ENCODE data around the gene CMTR2.

The CMTR2 gene

GRCh38 chr16:71250461-71251235, 38.6 kb downstream of the CMTR2 start:
- TF ChIP-seq, protein P1, sequence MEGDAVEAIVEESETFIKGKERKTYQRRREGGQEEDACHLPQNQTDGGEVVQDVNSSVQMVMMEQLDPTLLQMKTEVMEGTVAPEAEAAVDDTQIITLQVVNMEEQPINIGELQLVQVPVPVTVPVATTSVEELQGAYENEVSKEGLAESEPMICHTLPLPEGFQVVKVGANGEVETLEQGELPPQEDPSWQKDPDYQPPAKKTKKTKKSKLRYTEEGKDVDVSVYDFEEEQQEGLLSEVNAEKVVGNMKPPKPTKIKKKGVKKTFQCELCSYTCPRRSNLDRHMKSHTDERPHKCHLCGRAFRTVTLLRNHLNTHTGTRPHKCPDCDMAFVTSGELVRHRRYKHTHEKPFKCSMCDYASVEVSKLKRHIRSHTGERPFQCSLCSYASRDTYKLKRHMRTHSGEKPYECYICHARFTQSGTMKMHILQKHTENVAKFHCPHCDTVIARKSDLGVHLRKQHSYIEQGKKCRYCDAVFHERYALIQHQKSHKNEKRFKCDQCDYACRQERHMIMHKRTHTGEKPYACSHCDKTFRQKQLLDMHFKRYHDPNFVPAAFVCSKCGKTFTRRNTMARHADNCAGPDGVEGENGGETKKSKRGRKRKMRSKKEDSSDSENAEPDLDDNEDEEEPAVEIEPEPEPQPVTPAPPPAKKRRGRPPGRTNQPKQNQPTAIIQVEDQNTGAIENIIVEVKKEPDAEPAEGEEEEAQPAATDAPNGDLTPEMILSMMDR (IDR thresholded peaks at IDR 0.05) = no peak

GRCh38 chr16:71249399-71249798, 39.8 kb downstream of the CMTR2 start:
- TF ChIP-seq, protein P1 (IDR thresholded peaks at IDR 0.05) = no peak

DNA sequence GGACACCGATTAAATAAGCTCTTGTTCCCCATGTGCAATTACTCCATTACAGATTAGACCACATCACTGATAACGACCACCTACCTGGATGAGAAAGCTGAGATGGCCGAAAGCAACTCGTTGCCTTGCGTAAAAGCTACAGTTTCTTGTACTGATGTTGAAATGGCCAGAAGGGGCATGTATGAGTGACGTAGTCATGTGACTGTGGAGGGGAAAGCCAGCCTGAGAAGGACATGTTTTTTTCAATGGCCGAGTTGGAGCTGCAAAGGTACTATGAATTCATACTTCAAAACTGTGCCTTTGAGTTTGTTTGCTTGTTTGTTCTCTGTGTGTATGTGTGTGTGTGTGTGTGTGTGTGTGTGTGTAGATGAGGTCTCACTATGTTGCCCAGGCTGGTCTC, 41.7 kb downstream of the CMTR2 start:
- TF ChIP-seq, protein P1 (IDR thresholded peaks at IDR 0.05) = no peak

DNA sequence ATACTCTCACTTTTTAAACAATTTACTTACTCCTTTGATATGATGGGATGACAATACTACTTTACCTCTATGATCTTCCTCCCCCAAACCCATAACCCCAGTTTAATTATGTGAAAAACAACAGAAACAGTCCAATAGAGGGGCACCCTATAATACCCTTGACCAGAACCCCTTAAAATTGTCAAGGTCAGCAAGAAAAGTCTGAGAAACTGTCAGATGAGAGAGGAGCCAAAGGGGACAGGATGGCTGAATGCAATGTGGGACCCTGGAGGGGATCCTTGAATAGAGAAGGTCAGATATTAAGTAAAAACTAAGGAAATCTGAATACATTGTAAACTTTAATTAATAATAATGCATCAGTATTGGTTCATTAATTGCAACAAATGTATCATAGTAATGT, 42.9 kb downstream of the CMTR2 start:
- TF ChIP-seq, protein P1 (IDR thresholded peaks at IDR 0.05) = no peak

- TF ChIP-seq, protein P1 (IDR thresholded peaks at IDR 0.05) = no peak
These were observed 44.7 kb downstream of the CMTR2 start for GRCh38 chr16:71244521-71244920.

DNA sequence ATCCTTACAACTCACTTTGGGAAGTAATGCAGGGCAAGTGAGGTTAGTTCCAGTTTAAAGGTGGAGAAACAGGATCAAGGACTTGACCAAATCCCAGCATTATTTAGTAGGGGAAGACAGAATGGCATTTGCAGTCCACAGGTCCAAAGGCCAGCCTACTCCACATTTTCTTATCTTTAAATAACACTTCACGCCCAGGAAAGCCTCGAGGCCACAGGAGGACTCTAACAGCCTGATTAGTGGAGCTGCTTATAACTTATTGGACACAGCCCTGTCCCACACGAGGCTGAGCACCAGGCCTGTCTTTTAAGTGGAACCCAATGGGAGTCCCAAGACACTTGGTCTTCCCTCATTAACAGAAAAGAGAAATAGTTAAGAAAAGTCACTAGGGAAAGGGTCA, 46.6 kb downstream of the CMTR2 start:
- TF ChIP-seq, protein P1 (IDR thresholded peaks at IDR 0.05) = no peak

DNA sequence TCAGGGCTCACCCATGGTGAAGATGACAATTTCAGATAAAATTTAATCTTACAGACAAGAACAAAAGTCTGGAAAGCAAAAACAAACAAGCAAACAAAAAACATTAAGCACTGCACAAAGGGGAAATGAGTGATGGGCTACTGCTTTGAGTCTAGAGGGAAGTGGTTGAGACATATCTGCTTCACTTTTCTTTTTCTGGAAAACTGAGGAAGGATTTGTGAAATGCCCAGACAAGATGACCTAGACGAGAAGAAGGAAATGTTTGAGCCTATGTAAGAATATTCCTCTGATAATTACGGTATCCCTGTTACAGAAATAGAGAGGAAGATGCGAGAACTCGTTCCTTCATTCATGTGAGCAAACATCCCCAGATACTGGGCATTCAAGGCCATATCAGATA, 47.2 kb downstream of the CMTR2 start:
- TF ChIP-seq, protein P1 (IDR thresholded peaks at IDR 0.05) = no peak
